DMS 273 (cell line): ENCODE results near the gene NCOA6.
"Not testable (repeated sequence)": the region's sequence is repeated elsewhere in the genome, so short reads cannot be mapped to it uniquely, and the experiment has no call there.

Experiments
- DNase-seq: peaks from one replicate; lab custom pipeline; 2025; ENCODE audit not compliant: unreplicated experiment; lab: John Stamatoyannopoulos, UW

The NCOA6 gene

GRCh38 chr20:34831936-34832335 lies 6.5 kb upstream of the NCOA6 start:
- no peak for DNase-seq

DNA sequence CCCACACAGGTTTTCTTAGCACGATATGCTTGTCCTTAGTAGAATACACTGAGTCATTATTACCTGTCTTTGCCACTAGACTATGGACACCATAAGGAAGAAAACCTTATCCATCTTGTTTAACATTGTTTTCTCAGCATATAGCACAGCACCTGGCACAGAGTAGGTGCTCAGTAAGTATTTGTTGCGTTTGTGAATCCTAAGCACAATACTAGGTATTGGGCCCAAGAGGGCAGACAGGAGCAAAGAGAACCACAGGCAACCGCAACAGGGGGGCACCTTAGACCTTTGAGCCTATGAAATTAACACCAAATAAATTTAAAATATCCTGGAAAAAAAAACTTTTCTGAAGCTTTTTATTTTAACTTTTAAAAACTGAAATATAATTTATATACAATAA lies 3.7 kb upstream of the NCOA6 start:
- DNase-seq, result no peak

DNA sequence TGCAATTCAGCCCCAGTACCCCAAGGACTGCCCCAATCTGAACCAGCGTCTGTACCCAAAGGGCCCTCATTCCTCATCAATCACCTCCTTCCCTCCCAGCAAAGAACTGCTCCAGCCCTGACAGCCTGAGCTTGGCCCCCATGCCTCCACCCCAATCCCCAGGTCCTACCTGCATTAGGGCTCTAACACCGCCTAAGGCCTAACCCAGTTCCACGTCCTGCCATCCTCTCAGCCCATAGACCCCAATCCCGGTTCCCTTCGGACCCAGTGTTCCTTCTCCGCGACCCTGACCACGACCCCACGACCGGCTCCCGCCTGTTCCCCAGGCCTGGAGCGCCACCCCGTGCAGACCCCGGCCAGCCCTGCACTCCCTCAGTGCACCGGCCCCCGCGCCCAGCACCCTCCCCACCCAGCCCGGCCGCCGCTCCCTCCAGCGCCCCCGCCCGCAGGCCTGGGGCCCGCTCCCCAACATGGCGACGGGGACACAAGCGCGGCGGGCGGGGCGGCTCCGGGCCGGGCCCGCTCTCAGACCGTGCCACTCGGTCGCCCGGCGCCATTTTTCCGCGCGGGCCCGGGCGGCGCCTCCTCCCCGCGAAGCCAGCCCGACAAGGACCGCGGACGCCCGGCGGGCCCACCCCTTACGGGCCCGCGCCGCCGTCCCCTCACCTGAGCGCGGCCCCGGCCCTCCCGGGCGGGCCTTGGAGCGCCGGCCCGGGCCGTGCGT lies 483 bp downstream of the NCOA6 start:
- DNase-seq, result peak; percentile 83

DNA sequence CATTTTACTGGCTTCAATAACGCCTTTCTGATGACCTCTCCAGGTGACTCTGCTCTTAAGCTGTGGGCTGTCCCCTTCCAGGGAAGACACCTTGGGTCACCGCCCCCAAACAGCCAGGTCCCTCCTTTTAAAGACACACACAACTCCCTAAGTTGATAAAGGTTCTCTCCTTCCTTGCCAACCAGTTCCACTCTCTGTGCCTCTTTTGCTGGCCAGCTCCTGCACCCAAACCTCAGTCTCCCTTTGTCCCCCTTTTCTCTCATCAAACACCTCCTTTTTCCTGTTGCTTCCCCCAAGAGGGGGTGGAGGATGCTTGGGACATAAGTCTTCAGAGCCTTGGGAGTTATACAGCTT lies 1.0 kb downstream of the NCOA6 start:
- peak; percentile 70 for DNase-seq

DNA sequence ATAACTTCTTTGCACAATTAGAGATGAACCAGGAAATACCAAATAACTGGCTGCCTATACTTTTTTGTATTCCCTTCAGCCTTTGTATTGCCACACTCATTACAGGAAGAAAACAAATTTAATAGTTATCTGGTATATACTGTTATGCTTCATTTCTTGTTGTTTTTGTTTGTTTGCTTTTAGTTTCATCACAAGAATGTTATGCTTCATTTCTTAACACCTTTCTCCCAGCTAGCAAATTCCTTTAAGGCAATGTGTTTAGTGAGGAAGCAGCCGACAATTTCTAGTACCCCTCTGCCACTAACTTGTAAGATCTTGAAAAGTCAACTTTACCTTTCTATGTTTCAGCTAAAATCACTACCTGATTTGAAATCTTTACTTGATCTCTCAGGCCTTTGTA lies 1.4 kb downstream of the NCOA6 start:
- no peak for DNase-seq

- no peak for DNase-seq
These were observed 4.5 kb downstream of the NCOA6 start for GRCh38 chr20:34820805-34821578.

DNA sequence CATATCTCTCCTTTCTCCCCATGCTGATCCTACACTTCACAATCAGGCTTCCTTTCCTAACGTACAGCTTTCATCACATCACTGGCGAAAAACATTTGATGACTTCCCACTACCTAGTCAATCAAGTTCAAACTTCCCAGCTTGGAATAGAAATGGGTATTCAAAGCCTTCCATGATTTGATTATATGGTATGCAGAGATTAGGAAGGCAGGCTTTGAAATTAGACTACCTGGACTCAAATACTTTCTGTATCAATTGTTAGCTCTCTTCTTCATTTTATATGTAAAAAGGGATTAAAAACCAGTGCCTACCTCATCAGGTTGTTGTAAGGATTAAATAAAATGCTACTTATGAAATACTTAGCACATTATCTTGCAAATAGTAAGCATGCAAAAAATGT lies 7.7 kb downstream of the NCOA6 start:
- no peak for DNase-seq

DNA sequence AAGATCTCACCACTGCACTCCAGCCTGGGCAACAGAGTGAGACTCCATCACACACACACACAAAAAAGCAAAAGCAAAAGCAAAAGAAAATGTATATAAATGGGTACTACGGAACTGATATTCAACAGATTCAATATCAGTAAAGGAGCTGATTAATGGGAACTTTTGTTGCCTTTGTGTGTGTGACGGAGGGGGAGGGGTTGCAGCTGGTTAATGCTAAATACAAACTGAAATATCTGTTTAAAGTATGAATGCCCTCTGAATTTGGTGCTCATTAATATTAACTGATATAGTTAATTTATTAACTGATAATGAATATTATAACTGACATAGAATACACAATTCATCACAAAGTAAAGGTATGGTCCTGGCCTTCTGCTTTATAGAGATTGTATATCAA lies 8.4 kb downstream of the NCOA6 start:
- DNase-seq, result no peak

GRCh38 chr20:34815636-34816035 lies 9.8 kb downstream of the NCOA6 start:
- no peak for DNase-seq

GRCh38 chr20:34808583-34808982 lies 16.9 kb downstream of the NCOA6 start:
- no peak for DNase-seq

DNA sequence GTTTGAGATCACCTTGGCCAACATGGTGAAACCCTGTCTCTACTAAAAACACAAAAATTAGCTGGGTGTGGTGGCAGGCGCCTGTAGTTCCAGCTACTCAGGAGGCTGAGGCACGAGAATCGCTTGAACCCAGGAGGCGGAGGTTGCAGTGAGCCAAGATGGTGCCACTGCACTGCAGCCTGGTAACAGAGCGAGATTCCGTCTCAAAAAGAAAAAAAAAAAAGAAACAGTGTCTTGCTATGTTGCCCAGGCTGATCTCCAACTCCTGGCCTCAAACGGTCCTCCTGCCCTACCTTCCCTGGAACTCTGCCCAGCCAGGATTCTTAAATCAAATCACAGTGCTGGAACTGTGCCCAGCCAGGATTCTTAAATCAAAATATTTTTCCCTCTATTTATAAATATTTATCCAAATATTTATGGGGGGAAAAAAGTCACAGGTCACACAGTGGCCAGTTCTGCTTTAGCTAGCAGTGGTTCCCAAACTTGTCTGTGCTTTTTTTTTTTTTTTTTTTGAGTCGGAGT lies 17.4 kb downstream of the NCOA6 start:
- DNase-seq, result peak; percentile 17

DNA sequence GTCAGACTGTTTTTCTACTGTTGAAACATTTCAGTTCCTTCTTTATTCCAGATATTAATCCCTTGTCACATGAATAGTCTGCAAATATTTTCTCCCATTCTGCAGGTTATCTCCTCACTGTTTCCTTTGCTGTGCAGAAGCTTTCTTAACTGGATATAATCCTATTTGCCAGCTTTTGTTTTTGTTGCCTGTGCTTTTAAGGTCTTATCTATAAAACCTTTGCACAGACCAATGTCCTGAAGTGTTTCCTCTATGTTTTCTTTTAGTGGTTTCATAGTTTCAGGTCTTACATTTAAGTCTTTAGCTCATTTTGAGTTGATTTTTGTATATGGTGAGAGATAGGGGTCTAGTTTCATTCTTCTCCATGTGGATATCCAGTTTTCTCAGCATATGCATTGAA lies 19.2 kb downstream of the NCOA6 start:
- DNase-seq, result no peak

DNA sequence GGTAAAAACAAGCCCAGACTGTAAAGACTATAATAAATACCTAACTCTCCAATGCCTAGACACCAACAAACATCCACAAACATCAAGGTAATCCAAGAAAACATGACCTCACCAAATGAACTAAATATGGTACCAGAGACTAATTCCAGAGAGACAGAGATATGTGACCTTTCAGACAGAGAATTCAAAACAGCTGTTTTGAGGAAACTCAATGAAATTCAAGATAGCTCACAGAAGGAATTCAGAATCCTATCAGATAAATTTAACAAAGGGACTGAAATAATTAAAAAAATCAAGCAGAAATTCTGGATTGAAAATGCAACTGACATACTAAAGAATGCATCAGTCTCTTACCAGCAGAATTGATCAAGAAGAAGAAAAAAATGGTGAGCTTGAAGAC lies 26.6 kb downstream of the NCOA6 start:
- DNase-seq, result no peak

DNA sequence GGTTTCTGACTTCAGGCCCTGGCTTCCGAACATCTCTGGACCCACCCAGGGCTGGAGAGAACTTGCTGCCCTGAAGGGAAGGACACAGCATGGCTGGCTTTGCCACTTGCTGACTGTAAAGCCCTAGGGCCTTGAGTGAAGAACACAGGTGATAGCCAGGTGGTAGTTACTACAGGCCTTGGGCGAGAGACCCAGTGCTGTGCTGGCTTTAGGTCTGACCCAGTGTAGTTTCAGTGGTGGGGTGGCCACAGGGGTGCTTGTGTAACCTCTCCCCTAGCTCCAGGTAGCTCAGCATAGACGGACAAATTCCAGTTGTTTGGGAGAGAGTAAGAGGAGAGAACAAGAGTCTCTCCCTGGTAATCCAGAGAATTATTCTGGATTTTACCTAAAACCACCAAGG lies 27.1 kb downstream of the NCOA6 start:
- no peak for DNase-seq

- DNase-seq, result no peak
These were observed 28.1 kb downstream of the NCOA6 start for GRCh38 chr20:34797012-34797995.

- no peak for DNase-seq
These were observed 31.4 kb downstream of the NCOA6 start for GRCh38 chr20:34794006-34794585.

GRCh38 chr20:34792687-34793363 lies 32.6 kb downstream of the NCOA6 start:
- no peak for DNase-seq

- DNase-seq, result peak; percentile 19
These were observed 34.0 kb downstream of the NCOA6 start for GRCh38 chr20:34791289-34792020.

DNA sequence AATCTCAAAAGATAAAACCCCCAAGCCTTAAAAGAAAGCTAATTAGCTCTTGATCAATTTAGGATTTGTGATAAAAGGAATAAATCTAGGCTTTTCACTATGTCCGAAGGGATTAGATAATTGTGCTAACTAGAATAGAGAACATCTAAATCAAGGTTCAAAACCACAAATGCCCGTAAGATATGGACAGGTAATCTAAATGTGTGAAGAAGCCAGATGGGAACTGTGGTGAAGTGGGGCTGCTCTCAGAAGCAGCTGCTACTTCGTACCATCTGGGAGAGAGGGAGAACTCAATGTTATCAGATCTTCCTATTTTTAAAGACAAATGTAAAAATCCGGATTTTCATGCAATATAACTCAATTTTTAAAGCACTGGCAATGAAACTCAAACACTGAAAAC lies 44.2 kb downstream of the NCOA6 start:
- DNase-seq, result peak; percentile 70

DNA sequence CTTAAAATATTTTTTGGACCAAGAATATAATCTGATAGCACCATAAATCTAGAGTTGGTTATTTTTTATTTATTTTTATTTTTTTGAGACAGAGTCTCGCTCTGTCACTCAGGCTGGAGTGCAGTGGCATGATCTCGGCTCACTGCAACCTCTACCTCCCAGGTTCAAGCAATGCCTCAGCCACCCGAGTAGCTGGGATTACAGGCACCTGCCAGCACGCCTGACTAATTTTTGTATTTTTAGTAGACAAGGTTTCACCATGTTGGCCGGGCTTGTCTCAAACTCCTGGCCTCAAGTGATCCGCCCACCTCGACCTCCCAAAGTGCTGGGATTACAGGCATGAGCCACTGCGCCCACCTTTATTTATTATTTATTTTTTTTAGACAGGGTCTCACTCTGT lies 45.2 kb downstream of the NCOA6 start:
- DNase-seq, result not testable (repeated sequence)
